CD8-positive, alpha-beta memory T cell (primary cell): Measurements from ENCODE around the gene ANK3. TPM values are rescaled to one million over a fixed set of nuclear protein-coding genes. Genes with fewer than 3 reads are reported as not detected.

Source experiments
- CTCF ChIA-PET: fragments of 350-600 bp; sonication (Branson Sonifier 250); formaldehyde crosslinking; loops from one replicate; lab custom pipeline; 2021; ENCODE audit warnings: antibody characterized with exemption; lab: Charles Lee
- POLR2A ChIA-PET: fragments of 350-600 bp; sonication (Branson Sonifier 250); formaldehyde crosslinking; loops from one replicate; lab custom pipeline; 2021; ENCODE audit warnings: antibody characterized with exemption; lab: Charles Lee
- DNase-seq, 5 donors: peaks; one replicate each; pipeline versions ENCODE4 v3.0.0 to v3.0.0-alpha.2; 2020 to 2022; ENCODE audit warnings: mixed read lengths in 1 of 5
- H3K27ac ChIP-seq: one replicate; pipeline ENCODE4 v1.7.0; 2013; ENCODE audit warnings: low read depth, mild to moderate bottlenecking, low read length, moderate library complexity
- H3K27me3 ChIP-seq: 2 replicates; pipeline ENCODE4 v1.7.0; 2013; ENCODE audit warnings: low read length, mild to moderate bottlenecking; ENCODE audit not compliant: insufficient read depth, poor library complexity, severe bottlenecking
- H3K36me3 ChIP-seq: 2 replicates; pipeline ENCODE4 v1.7.0; 2013; ENCODE audit warnings: mild to moderate bottlenecking, low read length, moderate library complexity; ENCODE audit not compliant: insufficient read depth
- H3K4me1 ChIP-seq: 2 replicates; pipeline ENCODE4 v1.7.0; 2013; ENCODE audit warnings: mild to moderate bottlenecking, low read length, moderate library complexity; ENCODE audit not compliant: insufficient read depth
- H3K4me3 ChIP-seq: 2 replicates; pipeline ENCODE4 v1.7.0; 2013; ENCODE audit warnings: mild to moderate bottlenecking, low read length
- H3K9me3 ChIP-seq: 2 replicates; pipeline ENCODE4 v1.7.0; 2013; ENCODE audit warnings: mild to moderate bottlenecking, low read length
- H3K27ac Mint-ChIP-seq, 8 donors: one replicate each; pipeline ENCODE4 v1.8.0; 2020 to 2021; ENCODE audit warnings: mixed read lengths in 8 of 8, mild to moderate bottlenecking in 6 of 8, inconsistent platforms in 3 of 8, moderate library complexity in 3 of 8
- H3K27me3 Mint-ChIP-seq, 2 donors: one replicate each; pipeline ENCODE4 v1.8.0; 2020 to 2021; ENCODE audit warnings: mixed read lengths in 2 of 2, mild to moderate bottlenecking in 1 of 2, moderate library complexity in 1 of 2
- H3K36me3 Mint-ChIP-seq, 3 donors: one replicate each; pipeline ENCODE4 v1.8.0; 2020 to 2021; ENCODE audit warnings: mixed read lengths in 3 of 3, inconsistent platforms in 1 of 3, mild to moderate bottlenecking in 1 of 3
- H3K4me1 Mint-ChIP-seq, 3 donors: one replicate each; pipeline ENCODE4 v1.8.0; 2020 to 2021; ENCODE audit warnings: mixed read lengths in 3 of 3, inconsistent platforms in 1 of 3, mild to moderate bottlenecking in 1 of 3
- H3K4me3 Mint-ChIP-seq, 7 donors: one replicate each; pipeline ENCODE4 v1.8.0; 2020 to 2021; ENCODE audit warnings: mixed read lengths in 7 of 7, mild to moderate bottlenecking in 6 of 7, moderate library complexity in 4 of 7, inconsistent platforms in 2 of 7
- H3K9me3 Mint-ChIP-seq, 5 donors: one replicate each; pipeline ENCODE4 v1.8.0; 2020 to 2022; ENCODE audit warnings: mixed read lengths in 5 of 5, mild to moderate bottlenecking in 3 of 5, moderate library complexity in 2 of 5, inconsistent platforms in 1 of 5
- polyA plus RNA-seq: library from polyadenylated mRNA; unstranded; fragments of 300-500 nt; fragmentation: Illumina TruSeq; gene quantifications from one replicate; pipeline ENCODE4 v1.2.3, GENCODE V29; 2021
- total RNA-seq, 2 experiments: library from RNA; stranded (reverse); gene quantifications; one replicate each; pipeline ENCODE4 v1.2.3, GENCODE V29; 2021

ANK3 gene
- total and polyA plus RNA-seq, 3 experiments from 2014 or later: 10.2 to 12.8 (median 11.8) TPM

GRCh38 chr10:60105295-60105695, 284.4 kb downstream of the ANK3 start:
- DNase-seq: no peak
- peaks cover 1 to 21% of the 10 kb centered on the region in 2 donors for H3K27me3 Mint-ChIP-seq
- ChIA-PET CTCF (no interaction called here), POLR2A (no interaction called here)
- no peaks in the 10 kb centered on the region for H3K9me3 ChIP-seq
- no peak overlapping the region for H3K27ac Mint-ChIP-seq
- no peaks in the 10 kb centered on the region for H3K27me3 ChIP-seq
- H3K36me3 ChIP-seq: no peaks in the 10 kb centered on the region
- H3K27ac ChIP-seq: no peak overlapping the region
- H3K4me3 Mint-ChIP-seq: no peak overlapping the region
- H3K4me1 ChIP-seq: no peaks in the 10 kb centered on the region
- H3K9me3 Mint-ChIP-seq: no peaks in the 10 kb centered on the region
- H3K4me3 ChIP-seq: no peak overlapping the region
- no peaks in the 10 kb centered on the region for H3K4me1 Mint-ChIP-seq
- peaks cover 0 to 10% (median 0%) of the 10 kb centered on the region in 3 donors for H3K36me3 Mint-ChIP-seq

- Mint-ChIP-seq H3K4me3 (no peak overlapping the region), H3K36me3 (peaks cover 0 to 10% (median 0%) of the 10 kb centered on the region in 3 donors), H3K27me3 (peaks cover 1 to 11% of the 10 kb centered on the region in 2 donors), H3K27ac (peak overlapping the region in 1 of 8 donors; percentile 4), H3K4me1 (no peaks in the 10 kb centered on the region), H3K9me3 (no peaks in the 10 kb centered on the region)
- POLR2A ChIA-PET: no interaction called here
- Histone ChIP-seq H3K27ac (no peak overlapping the region), H3K4me3 (no peak overlapping the region), H3K36me3 (no peaks in the 10 kb centered on the region), H3K9me3 (no peaks in the 10 kb centered on the region), H3K27me3 (no peaks in the 10 kb centered on the region), H3K4me1 (no peaks in the 10 kb centered on the region)
- CTCF ChIA-PET: no interaction called here
- no peak for DNase-seq
These were observed 287.9 kb downstream of the ANK3 start for GRCh38 chr10:60101821-60102220.

- Histone ChIP-seq H3K27ac (no peak overlapping the region), H3K4me1 (no peaks in the 10 kb centered on the region), H3K36me3 (no peaks in the 10 kb centered on the region), H3K27me3 (no peaks in the 10 kb centered on the region), H3K9me3 (no peaks in the 10 kb centered on the region), H3K4me3 (no peak overlapping the region)
- no peaks in the 10 kb centered on the region for H3K9me3 Mint-ChIP-seq
- no peaks in the 10 kb centered on the region for H3K4me1 Mint-ChIP-seq
- ChIA-PET POLR2A (no interaction called here), CTCF (interaction anchor here (0.6 to 1.4 kb wide), 4 partner anchors 213 to 577 kb away, joined by 3 to 4 read pairs (median 4); no protein-coding TSS in a partner anchor)
- DNase-seq: peak in 2 of 5 donors; percentile 7 to 16
- H3K36me3 Mint-ChIP-seq: peaks cover 0 to 10% (median 0%) of the 10 kb centered on the region in 3 donors
- H3K4me3 Mint-ChIP-seq: no peak overlapping the region
- no peak overlapping the region for H3K27ac Mint-ChIP-seq
- peaks cover 3 to 12% of the 10 kb centered on the region in 2 donors for H3K27me3 Mint-ChIP-seq
These were observed 289.5 kb downstream of the ANK3 start for GRCh38 chr10:60099998-60100747.

GRCh38 chr10:60098677-60099601, 290.7 kb downstream of the ANK3 start:
- Histone ChIP-seq H3K9me3 (no peaks in the 10 kb centered on the region), H3K36me3 (no peaks in the 10 kb centered on the region), H3K27ac (no peak overlapping the region), H3K4me1 (no peaks in the 10 kb centered on the region), H3K4me3 (no peak overlapping the region), H3K27me3 (no peaks in the 10 kb centered on the region)
- no peaks in the 10 kb centered on the region for H3K9me3 Mint-ChIP-seq
- POLR2A ChIA-PET: no interaction called here
- H3K36me3 Mint-ChIP-seq: peaks cover 0 to 6% (median 0%) of the 10 kb centered on the region in 3 donors
- no peak for DNase-seq
- H3K4me1 Mint-ChIP-seq: no peaks in the 10 kb centered on the region
- CTCF ChIA-PET: interaction anchor here (1.1 to 1.5 kb wide), 2 partner anchors 550 to 552 kb away, joined by 3 read pairs; no protein-coding TSS in a partner anchor
- no peak overlapping the region for H3K4me3 Mint-ChIP-seq
- peaks cover 3 to 12% of the 10 kb centered on the region in 2 donors for H3K27me3 Mint-ChIP-seq
- no peak overlapping the region for H3K27ac Mint-ChIP-seq

- H3K27me3 Mint-ChIP-seq: peaks cover 3 to 14% of the 10 kb centered on the region in 2 donors
- ChIA-PET CTCF (no interaction called here), POLR2A (no interaction called here)
- no peaks in the 10 kb centered on the region for H3K4me1 Mint-ChIP-seq
- DNase-seq: no peak
- Histone ChIP-seq H3K27me3 (no peaks in the 10 kb centered on the region), H3K36me3 (no peaks in the 10 kb centered on the region), H3K4me1 (no peaks in the 10 kb centered on the region), H3K4me3 (no peak overlapping the region), H3K27ac (no peak overlapping the region), H3K9me3 (no peaks in the 10 kb centered on the region)
- no peaks in the 10 kb centered on the region for H3K9me3 Mint-ChIP-seq
- no peak overlapping the region for H3K27ac Mint-ChIP-seq
- peaks cover 0 to 2% (median 0%) of the 10 kb centered on the region in 3 donors for H3K36me3 Mint-ChIP-seq
- no peak overlapping the region for H3K4me3 Mint-ChIP-seq
These were observed 292.7 kb downstream of the ANK3 start for GRCh38 chr10:60096761-60097513.

- no peaks in the 10 kb centered on the region for H3K36me3 ChIP-seq
- peaks cover 0 to 5% (median 0%) of the 10 kb centered on the region in 3 donors for H3K36me3 Mint-ChIP-seq
- H3K27me3 Mint-ChIP-seq: peaks cover 5 to 15% of the 10 kb centered on the region in 2 donors
- POLR2A ChIA-PET: no interaction called here
- H3K27ac Mint-ChIP-seq: no peak overlapping the region
- no peak for DNase-seq
- no peaks in the 10 kb centered on the region for H3K27me3 ChIP-seq
- H3K27ac ChIP-seq: no peak overlapping the region
- CTCF ChIA-PET: no interaction called here
- H3K9me3 Mint-ChIP-seq: no peaks in the 10 kb centered on the region
- H3K4me1 ChIP-seq: no peaks in the 10 kb centered on the region
- no peak overlapping the region for H3K4me3 Mint-ChIP-seq
- H3K9me3 ChIP-seq: no peaks in the 10 kb centered on the region
- no peaks in the 10 kb centered on the region for H3K4me1 Mint-ChIP-seq
- no peak overlapping the region for H3K4me3 ChIP-seq
These were observed 296.4 kb downstream of the ANK3 start for GRCh38 chr10:60093317-60093716.

GRCh38 chr10:60086862-60087261, 302.8 kb downstream of the ANK3 start:
- no peaks in the 10 kb centered on the region for H3K4me1 ChIP-seq
- ChIA-PET POLR2A (no interaction called here), CTCF (no interaction called here)
- H3K27me3 ChIP-seq: no peaks in the 10 kb centered on the region
- no peaks in the 10 kb centered on the region for H3K9me3 ChIP-seq
- Mint-ChIP-seq H3K4me1 (peaks cover 0 to 4% (median 0%) of the 10 kb centered on the region in 3 donors), H3K27ac (no peak overlapping the region), H3K4me3 (no peak overlapping the region), H3K36me3 (peaks cover 0 to 14% (median 3%) of the 10 kb centered on the region in 3 donors), H3K9me3 (no peaks in the 10 kb centered on the region), H3K27me3 (peaks cover 1 to 2% of the 10 kb centered on the region in 2 donors)
- no peak for DNase-seq
- H3K36me3 ChIP-seq: no peaks in the 10 kb centered on the region
- H3K4me3 ChIP-seq: no peak overlapping the region
- H3K27ac ChIP-seq: no peak overlapping the region
